ENCODE results near the gene FOXP1. TPM values are rescaled to one million over a fixed set of nuclear protein-coding genes. Genes with fewer than 3 reads are reported as not detected.

The FOXP1 gene
- total and polyA plus RNA-seq, 2 of the 8 experiments (the other 6 are each of a cell fraction or from before 2014, with no cell fraction given), result 13.9 to 25.4 TPM

DNA sequence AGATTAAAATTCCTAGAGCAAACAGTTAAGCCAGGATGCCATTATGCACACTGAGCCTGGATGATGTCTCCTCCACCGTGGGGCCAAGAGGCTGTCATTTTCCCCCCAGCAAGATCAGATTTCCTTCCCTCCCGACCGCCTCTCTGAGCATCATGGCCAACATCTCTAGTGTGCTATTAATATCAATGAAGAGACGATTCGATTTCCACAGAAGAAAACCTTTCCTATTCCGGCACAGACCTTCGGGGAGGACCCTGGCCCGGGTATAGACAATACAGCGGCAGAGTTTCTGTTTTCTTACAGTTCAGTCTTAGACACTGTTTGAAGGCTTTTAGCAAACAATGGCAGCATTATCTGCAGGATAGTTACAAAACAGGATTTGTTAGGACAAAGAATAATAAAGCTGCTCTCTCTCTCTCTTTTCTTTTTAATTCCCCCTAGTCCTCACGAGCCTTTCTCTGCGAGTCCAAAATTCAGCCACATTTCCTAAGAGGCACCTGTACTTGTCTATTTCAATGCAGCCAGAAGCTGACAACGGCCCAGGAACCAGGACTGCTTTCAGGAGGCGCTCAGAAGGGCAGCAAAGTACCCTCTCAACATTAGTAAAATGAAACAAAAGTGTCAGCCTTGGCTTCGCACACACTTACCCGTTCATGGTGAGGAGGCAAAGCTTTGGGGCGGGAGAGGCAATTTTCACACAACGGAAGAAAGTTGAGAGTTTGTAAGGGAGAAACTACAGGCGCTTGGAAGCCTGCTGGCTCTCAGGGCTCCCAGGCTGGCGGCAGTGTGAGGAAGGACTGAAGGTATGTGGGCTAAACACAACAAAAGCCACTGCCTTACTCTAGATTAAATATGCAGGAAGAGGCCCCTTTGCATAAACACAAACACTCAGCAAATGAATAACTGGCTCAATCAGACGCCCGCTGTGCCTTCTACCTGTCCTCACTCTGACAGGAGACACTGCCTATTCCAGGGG lies 278.0 kb downstream of the FOXP1 start (continued):
- TF ChIP-seq, protein P1, sequence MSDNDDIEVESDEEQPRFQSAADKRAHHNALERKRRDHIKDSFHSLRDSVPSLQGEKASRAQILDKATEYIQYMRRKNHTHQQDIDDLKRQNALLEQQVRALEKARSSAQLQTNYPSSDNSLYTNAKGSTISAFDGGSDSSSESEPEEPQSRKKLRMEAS (IDR thresholded peaks at IDR 0.05), result no peak

Measured in H1 (cell line).